Measurements from ENCODE around the gene SMIM5. TPM values are rescaled to one million over a fixed set of nuclear protein-coding genes. Genes with fewer than 3 reads are reported as not detected.

Gene SMIM5
- total RNA-seq, 2 donors from 2014 or later: 0.27 to 0.28 TPM

DNA sequence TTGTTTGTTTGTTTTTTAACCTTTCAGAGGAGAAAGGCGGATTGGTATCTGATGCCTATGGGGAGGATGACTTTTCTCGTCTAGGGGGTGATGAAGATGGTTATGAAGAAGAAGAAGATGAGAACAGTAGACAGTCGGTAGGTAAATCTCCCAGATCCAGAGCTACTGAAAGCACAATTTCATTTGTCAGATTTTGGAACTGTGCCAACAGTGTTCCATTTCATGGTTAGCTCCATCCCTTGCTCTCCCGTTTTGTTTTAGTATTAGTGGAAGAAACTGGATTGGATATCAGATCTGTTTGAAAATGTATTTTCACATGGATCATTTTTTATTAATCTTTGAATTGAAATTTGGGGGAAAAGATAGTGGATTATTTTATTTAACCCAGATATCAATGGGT, 35.3 kb downstream of the SMIM5 start:
- H3K4me1 ChIP-seq (ENCODE audit: control insufficient read depth in 1 of 2, low read depth in 2 of 2): peaks cover 16 to 19% of the 10 kb centered on the region in 2 donors
- no peak overlapping the region for H3K27ac ChIP-seq
- ATAC-seq (ENCODE audit: insufficient number of reproducible peaks, low FRiP score, low read depth) (no peak), DNase-seq (ENCODE audit: low spot score) (no peak)
- no peaks in the 10 kb centered on the region for H3K9me3 ChIP-seq
- H3K27me3 ChIP-seq (replicated peaks; ENCODE audit: insufficient read depth): no peaks in the 10 kb centered on the region
- H3K4me3 ChIP-seq: peak overlapping the region; percentile 97
- H3K36me3 ChIP-seq: peaks cover 36% of the 10 kb centered on the region
- TF ChIP-seq, protein P1, sequence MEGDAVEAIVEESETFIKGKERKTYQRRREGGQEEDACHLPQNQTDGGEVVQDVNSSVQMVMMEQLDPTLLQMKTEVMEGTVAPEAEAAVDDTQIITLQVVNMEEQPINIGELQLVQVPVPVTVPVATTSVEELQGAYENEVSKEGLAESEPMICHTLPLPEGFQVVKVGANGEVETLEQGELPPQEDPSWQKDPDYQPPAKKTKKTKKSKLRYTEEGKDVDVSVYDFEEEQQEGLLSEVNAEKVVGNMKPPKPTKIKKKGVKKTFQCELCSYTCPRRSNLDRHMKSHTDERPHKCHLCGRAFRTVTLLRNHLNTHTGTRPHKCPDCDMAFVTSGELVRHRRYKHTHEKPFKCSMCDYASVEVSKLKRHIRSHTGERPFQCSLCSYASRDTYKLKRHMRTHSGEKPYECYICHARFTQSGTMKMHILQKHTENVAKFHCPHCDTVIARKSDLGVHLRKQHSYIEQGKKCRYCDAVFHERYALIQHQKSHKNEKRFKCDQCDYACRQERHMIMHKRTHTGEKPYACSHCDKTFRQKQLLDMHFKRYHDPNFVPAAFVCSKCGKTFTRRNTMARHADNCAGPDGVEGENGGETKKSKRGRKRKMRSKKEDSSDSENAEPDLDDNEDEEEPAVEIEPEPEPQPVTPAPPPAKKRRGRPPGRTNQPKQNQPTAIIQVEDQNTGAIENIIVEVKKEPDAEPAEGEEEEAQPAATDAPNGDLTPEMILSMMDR (IDR thresholded peaks at IDR 0.05): no peak

DNA sequence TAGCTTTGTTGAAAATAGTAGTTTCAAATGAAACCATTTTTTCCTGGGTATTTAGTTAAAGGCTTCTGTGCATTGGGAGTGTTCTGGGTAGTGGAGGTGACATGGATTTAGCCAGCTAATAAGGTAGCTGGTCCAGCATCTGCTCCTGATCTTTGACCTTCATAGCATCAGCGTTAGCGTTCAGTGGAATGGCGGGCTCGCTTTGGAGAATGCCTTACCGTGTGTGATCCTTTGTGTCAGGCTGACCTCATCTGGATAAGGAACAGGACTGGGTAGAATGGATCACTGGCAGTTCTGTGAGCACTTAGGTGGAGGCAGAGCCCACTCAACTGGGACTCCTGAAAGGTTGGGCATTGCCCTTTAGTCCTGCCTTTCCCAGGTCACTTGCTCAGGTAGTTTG, 37.6 kb downstream of the SMIM5 start:
- H3K4me3 ChIP-seq: no peak overlapping the region
- peaks cover 17 to 20% of the 10 kb centered on the region in 2 donors for H3K4me1 ChIP-seq (ENCODE audit: control insufficient read depth in 1 of 2, low read depth in 2 of 2)
- DNase-seq (ENCODE audit: low spot score): no peak
- ATAC-seq (ENCODE audit: insufficient number of reproducible peaks, low FRiP score, low read depth): no peak
- no peaks in the 10 kb centered on the region for H3K27me3 ChIP-seq (replicated peaks; ENCODE audit: insufficient read depth)
- peaks cover 39% of the 10 kb centered on the region for H3K36me3 ChIP-seq
- H3K27ac ChIP-seq: no peak overlapping the region
- TF ChIP-seq, protein P1 (IDR thresholded peaks at IDR 0.05): no peak
- H3K9me3 ChIP-seq: no peaks in the 10 kb centered on the region

DNA sequence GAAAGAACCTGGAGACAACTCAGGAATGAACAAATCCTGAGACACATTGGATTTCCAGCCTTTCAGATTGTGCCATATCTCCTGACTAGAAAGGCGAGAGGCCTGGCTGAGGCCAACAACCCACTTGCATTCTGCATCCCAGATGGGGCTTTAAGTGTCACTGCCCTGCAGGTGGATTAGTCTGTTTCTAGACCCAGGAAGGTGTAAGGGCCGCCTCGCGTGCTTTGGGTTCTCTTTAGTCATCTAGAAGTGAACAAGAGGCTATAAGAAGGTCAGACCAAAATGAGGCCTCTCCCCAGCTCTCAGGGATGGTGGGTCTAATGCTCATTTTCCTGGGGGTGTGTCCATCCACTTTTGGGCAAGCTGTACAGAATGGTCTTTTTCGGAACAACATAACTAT, 38.8 kb downstream of the SMIM5 start:
- TF ChIP-seq, protein P1 (IDR thresholded peaks at IDR 0.05): no peak
- no peaks in the 10 kb centered on the region for H3K27me3 ChIP-seq (replicated peaks; ENCODE audit: insufficient read depth)
- no peak overlapping the region for H3K27ac ChIP-seq
- DNase-seq (ENCODE audit: low spot score) (no peak), ATAC-seq (ENCODE audit: insufficient number of reproducible peaks, low FRiP score, low read depth) (no peak)
- peaks cover 10 to 12% of the 10 kb centered on the region in 2 donors for H3K4me1 ChIP-seq (ENCODE audit: control insufficient read depth in 1 of 2, low read depth in 2 of 2)
- peaks cover 39% of the 10 kb centered on the region for H3K36me3 ChIP-seq
- H3K9me3 ChIP-seq: no peaks in the 10 kb centered on the region
- no peak overlapping the region for H3K4me3 ChIP-seq

DNA sequence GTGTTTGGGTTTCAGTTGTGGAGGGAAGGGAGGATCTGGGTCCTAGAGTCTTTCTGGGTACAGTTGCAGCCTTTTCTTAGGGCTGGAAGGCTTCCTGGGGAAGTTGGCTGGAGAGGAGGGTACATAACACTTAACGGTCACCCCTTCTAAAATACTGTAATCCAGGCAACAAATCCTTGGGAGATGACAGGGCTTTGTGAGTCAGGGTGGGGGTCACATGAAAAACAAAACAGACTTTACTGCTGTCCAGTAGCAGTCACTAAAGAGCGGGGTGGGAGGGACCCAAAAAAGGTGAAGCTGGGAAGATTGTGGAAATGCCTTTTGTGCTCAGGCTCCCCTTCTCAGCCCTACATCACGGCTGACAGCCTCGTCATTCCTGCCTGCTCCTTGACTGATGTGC, 40.3 kb downstream of the SMIM5 start:
- H3K4me1 ChIP-seq (ENCODE audit: control insufficient read depth in 1 of 2, low read depth in 2 of 2): peaks cover 2 to 4% of the 10 kb centered on the region in 2 donors
- no peaks in the 10 kb centered on the region for H3K27me3 ChIP-seq (replicated peaks; ENCODE audit: insufficient read depth)
- DNase-seq (ENCODE audit: low spot score) (no peak), ATAC-seq (ENCODE audit: insufficient number of reproducible peaks, low FRiP score, low read depth) (no peak)
- H3K27ac ChIP-seq: no peak overlapping the region
- TF ChIP-seq, protein P1 (IDR thresholded peaks at IDR 0.05): no peak
- peaks cover 41% of the 10 kb centered on the region for H3K36me3 ChIP-seq
- H3K4me3 ChIP-seq: no peak overlapping the region
- no peaks in the 10 kb centered on the region for H3K9me3 ChIP-seq

- Histone ChIP-seq H3K4me3 (no peak overlapping the region), H3K27ac (no peak overlapping the region), H3K4me1 (ENCODE audit: control insufficient read depth in 1 of 2, low read depth in 2 of 2) (peaks cover 2 to 4% of the 10 kb centered on the region in 2 donors), H3K27me3 (replicated peaks; ENCODE audit: insufficient read depth) (no peaks in the 10 kb centered on the region), H3K36me3 (peaks cover 35% of the 10 kb centered on the region), H3K9me3 (no peaks in the 10 kb centered on the region)
- ATAC-seq (ENCODE audit: insufficient number of reproducible peaks, low FRiP score, low read depth) (no peak), DNase-seq (ENCODE audit: low spot score) (no peak)
- TF ChIP-seq, protein P1 (IDR thresholded peaks at IDR 0.05): no peak
These were observed 43.2 kb downstream of the SMIM5 start for GRCh38 chr17:75676461-75676860.

Data from thoracic aorta (tissue), 2 donors.